GM12874 (cell line): ENCODE data around the gene IFIT1.

Experiments
- TF ChIP-seq, protein P1 (sequence below): IDR thresholded peaks from 2 replicates; pipeline ENCODE4 v1.5.1; 2011; ENCODE audit warnings: low read depth, mild to moderate bottlenecking, control low read depth, low read length, moderate library complexity; ENCODE audit not compliant: insufficient read depth

The IFIT1 gene, protein sequence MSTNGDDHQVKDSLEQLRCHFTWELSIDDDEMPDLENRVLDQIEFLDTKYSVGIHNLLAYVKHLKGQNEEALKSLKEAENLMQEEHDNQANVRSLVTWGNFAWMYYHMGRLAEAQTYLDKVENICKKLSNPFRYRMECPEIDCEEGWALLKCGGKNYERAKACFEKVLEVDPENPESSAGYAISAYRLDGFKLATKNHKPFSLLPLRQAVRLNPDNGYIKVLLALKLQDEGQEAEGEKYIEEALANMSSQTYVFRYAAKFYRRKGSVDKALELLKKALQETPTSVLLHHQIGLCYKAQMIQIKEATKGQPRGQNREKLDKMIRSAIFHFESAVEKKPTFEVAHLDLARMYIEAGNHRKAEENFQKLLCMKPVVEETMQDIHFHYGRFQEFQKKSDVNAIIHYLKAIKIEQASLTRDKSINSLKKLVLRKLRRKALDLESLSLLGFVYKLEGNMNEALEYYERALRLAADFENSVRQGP

DNA sequence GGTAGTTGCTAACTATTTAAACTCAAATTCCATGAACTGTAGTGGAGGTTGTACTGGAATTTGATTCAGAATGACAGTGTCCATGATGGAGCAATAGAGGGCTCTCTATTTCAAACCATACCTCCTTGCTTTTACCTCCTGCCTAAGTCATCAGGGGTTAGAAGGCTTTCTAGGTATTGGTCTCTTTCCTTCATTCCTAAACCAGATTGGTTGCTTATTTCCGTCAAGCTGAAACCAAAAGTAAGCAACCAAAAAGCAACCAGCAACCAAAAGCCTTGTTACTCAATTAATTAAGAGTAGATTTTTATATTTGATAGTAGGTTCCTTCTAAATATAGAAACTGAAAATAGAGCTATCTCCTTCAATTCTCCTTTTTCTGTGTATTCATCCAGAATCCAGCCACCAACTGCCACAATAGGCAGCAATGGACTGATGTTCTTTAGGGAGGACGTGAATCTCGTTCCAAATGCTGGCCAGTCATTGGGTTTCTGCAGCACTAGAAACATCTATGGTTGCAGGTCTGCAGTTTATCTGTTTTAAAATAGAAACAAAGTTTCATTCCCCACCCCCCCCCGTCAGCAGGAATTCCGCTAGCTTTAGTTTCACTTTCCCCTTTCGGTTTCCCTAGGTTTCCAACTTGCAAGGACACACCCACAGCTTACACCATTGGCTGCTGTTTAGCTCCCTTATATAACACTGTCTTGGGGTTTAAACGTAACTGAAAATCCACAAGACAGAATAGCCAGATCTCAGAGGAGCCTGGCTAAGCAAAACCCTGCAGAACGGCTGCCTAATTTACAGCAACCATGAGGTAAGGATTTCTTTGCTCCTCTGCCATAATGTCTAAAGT lies at the start of gene IFIT1:
Gene IFIT1, plus strand, starts transcription at position 717 of the 850 bp plus-strand sequence. Its CDS starts 90 bp downstream, at position 807.
- TF ChIP-seq, protein P1, sequence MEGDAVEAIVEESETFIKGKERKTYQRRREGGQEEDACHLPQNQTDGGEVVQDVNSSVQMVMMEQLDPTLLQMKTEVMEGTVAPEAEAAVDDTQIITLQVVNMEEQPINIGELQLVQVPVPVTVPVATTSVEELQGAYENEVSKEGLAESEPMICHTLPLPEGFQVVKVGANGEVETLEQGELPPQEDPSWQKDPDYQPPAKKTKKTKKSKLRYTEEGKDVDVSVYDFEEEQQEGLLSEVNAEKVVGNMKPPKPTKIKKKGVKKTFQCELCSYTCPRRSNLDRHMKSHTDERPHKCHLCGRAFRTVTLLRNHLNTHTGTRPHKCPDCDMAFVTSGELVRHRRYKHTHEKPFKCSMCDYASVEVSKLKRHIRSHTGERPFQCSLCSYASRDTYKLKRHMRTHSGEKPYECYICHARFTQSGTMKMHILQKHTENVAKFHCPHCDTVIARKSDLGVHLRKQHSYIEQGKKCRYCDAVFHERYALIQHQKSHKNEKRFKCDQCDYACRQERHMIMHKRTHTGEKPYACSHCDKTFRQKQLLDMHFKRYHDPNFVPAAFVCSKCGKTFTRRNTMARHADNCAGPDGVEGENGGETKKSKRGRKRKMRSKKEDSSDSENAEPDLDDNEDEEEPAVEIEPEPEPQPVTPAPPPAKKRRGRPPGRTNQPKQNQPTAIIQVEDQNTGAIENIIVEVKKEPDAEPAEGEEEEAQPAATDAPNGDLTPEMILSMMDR, result no peak

DNA sequence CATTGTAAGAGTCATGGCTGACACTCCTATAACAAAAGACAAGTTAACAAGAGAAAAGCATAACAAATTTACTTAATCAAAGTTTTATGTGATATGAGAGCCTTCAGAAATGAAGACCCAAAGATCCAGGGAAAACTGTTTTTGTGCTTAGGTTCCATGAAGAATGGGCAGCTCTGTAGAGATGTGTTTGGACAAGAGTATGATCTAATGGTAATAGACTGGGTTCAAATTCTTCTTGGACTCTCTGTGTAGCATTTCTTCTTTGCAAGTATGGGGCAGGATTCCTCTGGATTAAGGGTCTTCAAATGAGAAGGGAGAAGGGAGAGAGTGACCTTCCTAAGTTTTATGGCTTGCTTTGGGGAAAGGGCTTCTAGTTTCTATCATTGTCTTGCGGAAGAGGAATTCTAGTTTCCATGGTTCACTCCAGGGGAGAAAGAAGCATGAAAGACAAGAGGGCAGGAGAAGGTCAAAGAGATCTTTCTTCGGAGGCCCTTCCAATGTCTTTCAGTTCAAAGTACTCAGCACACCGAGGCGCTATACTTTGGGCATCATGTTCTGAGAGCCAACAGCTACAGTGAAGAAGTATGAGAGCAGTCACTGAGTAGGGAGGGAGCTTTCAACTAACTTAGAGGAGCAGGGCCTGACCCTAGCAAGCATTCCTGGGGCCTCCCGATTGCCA lies 49.2 kb upstream of the IFIT1 start:
- TF ChIP-seq, protein P1, result no peak

- TF ChIP-seq, protein P1, result no peak
Measured at GRCh38 chr10:89344156-89344555, 48.3 kb upstream of the IFIT1 start.

DNA sequence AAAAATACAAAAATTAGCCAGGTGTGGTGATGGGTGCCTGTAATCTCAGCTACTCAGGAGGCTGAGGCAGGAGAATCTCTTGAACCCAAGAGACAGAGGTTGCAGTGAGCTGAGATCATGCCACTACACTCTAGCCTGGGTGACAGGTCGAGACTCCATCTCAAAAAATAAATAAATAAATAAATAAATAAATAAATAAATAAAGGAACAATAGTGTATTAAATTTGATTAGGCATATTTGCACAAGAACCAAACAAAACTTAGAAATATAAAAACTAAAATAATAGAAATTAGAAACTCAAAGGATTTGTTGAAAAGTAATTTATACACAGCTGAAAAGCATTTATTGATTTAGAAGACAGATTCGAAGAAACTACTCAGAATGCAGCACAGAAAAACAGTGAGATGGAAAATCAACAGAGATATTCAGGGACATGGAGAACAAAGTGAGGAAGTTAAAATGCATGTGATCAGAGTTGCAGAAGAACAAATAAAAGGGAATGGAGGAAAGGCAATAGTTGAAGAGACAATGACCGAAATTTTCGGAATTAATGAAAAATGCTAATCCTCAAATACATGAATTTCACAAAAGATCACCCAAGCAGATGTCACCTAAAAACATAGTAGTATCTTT lies 46.9 kb upstream of the IFIT1 start:
- TF ChIP-seq, protein P1, result no peak

DNA sequence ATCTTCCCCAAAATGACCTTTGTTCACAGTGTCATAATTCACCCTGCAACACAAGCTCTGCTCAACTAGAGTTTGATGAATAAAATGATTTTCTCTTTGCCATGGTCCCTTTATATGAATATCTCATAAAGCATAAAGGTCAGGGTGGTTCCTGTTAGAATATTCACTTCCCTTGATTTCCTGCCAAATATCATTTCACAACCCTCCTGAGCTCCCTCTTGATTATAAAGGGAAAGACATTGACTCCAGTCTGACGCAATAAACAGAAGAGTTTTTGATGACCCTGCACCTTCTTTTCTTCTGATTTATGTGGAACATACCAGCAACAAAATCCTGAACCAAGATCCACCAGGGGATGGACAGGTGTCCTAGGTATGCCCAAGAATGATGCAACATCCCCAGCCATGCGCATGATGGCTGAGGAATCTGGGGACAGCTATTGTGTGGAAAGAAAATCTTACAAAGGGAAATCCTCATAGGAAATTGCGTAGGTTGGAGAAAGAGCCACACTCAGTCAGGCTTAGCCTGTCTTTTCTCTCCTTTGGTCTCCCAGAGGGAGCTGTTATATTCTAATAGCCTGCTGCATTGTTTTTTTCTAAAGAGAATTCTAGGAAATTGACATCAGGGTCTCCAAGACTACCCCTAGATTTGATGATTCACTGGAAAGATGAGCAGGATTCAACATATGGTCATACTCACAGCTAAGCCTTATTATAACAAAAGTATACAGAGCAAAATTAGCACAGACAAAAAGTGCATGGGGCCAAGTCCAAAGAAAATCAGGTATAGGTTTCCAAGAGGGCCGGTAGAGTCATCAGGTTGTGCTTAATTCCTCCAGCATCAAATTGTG lies 45.8 kb upstream of the IFIT1 start:
- TF ChIP-seq, protein P1, result no peak

- TF ChIP-seq, protein P1, result no peak
Measured at GRCh38 chr10:89347701-89348457, 44.5 kb upstream of the IFIT1 start.
